Superior temporal gyrus (tissue), 1 donor: ENCODE measurements around the gene BTD.
A peak's percentile ranks its signal among the peaks of the same experiment; 100 is the strongest.

ENCODE experiments used
- DNase-seq: peaks from one replicate; pipeline ENCODE4 v3.0.0-alpha.2; 2016; ENCODE audit errors: extremely low spot score

The BTD gene

DNA sequence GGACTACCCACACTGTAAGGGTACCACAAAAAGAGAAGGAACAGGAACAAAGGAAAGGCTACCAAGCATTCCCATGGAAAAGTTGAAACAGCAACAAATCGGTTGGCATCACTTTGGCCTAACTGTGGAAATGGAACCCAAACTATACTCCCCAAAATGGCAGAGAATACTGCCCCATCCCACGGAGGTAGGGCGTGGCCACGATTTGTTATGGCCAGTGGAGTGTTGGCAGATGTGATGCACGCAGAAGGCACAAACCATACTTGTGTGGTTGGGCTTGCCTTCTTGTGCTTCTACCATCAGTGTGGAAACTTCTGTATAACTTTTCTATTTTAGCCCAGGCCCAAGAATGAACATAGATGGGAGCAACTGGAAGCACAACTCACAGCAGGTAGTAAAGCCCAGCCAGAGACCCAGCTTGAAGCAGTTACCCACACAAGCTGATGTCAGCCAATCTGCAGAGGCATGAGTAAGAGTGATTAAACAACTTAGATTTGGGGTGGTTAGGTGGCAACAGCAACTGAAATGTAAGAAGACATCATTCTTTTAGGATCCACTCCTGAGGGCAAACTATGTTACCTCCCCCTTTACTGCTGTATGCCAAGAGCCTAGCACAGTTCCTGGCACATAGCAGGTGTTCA is 64.1 kb downstream of the BTD start:
- DNase-seq = no peak

DNA sequence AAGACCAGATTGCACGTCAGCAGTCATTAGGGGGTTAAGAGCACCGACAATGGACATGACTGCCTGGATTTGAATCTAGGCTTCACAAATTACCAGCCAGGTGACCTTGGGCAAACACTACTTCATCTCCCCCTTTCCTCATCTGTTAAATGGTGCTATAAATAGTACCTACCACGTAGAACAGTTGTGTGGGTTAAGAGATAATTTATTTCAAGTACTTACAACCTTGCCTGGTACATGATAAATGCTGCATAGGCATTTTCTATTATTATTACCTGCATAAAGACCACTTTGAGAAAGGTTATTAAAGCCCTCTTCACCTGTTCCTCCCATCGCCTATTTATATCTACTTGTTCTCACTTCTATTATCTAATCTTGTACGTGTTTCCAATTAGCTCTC is 64.7 kb downstream of the BTD start:
- no peak for DNase-seq

DNA sequence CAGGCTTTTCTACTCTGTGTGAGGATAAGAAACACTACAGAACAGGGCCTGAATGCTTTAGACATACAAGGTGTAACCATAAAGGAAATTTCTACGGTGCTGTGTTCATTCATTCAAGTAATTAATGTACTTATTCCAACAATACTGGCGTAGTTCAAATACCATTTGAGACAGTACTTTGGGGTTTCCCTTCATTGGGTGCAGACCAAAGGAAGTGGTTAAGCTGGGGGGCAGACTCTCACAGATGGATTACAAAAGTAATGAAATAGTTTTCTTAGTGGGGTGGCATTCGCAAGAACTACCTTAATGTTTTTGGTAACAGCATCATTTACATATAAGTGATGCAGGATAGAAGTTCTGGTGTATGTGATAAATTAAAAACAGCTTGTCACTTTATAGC is 65.9 kb downstream of the BTD start:
- no peak for DNase-seq

DNA sequence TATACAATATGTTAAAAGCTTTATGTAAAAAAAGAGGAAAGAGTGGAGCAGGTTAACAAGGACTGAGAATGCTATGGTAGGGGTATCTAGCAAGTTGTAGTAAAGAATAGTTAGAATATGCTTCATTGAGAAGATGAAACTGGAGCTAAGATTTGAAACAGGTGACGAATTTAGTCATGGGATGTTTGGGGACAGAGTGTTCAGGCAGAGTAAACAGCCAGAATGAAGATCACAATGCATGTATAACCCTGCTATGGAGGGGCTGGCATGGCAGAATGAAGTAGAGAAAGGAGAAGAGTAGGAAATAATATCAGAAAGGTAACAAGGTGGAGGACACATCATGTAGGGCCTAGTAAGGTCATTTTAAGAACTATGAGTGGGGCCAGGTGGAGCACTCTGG is 72.0 kb downstream of the BTD start:
- no peak for DNase-seq

DNA sequence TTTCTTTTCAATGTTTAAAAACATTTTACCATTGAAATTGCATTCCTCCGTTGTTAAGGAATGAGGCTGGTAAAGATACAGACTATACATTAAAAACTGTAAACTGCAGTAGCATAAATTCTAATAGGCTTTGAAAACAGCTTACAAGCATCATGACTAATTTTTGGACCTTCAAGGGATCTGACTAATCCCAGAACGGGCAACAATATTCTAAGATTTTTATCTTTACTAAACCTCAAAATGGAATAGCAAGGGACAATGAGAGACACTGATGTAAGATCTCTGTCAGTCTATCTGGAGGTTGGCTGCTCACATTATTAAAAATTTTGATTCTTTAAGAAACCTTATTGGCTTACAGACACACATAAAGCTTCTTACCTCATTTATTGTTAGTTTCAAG is 74.7 kb downstream of the BTD start:
- no peak for DNase-seq

DNA sequence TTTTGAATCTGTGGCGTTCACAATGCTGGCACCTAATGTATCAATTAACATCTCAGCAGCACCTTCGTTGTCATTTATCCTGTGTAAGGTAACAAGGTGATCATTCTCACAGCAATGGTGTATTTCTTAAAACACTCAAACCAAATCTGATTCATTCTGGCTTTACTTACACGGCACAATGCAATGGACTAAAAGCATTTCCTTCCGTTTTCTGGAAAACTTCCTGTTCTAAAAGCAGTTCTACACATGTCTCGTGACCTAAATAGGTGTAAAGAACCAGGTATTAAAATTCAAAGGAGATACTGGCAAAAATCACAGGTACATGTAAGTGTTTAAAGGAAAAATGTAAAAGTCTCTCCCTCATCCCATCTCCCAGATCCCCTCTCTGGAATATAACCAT is 77.8 kb downstream of the BTD start:
- DNase-seq = no peak

DNA sequence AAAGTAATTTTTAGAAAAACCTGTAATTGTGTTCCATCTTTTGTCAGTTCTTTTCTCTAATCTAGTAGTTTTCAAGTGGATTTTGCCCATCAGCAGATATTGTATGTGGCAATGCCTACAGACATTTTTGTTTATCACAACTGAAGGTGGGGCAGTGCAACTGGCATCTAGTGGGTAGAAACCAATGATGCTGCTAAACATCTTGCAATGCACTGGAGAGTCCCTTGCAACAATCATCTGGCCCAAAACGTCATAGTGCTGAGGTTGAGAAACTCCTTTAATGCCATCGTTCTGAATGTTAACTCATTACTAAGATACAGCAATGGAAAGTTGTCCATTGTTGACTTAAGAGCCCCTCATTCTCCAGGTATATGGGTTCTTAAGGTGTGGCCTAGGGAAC is 80.1 kb downstream of the BTD start:
- no peak for DNase-seq

DNA sequence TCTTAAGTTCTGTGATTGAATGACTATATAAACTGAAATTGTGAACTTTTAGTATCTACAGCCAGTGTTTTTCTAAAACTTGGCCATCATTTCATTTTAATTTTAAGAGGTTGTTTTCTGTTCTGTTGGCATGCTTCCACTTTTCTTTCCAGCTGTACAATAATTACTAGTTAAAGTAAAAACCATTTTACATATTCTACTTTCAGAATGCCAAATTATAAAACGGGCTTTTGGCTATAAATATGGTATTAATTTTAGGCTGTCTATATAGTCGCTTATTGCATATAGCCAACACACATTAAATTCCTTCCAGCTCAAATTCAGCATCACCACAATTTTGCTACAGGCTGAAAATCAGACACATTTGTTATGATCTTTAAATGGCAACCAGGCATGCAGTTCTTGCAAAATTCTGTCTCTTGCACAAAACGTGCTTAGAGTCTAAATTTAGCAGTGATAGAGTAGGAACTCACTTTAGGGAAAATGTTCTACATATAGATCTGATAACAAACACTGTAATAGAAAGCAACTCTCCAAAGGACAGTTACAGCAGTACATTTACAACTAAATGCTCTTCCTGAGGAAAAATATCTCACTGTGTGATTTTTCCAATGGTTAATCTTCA is 81.1 kb downstream of the BTD start:
- no peak for DNase-seq

DNA sequence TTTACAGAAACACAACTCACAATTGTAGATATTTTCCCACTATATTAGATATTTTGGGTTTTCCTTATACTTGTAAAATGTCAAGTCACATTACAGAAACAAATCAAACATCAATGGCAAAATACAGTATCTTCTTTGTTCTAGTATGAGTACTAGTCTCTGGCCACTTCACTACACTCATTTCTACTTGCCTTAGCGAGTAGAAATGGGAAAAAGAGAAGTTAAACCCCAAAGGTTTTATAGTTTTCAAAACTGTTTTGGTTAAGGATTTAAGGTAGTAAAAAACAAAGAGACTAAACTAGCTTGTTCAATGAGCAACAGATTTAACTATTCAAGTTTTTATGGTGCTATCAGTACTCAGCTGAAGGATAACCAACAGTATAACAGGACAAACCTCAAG is 81.7 kb downstream of the BTD start:
- DNase-seq = peak; percentile 74

DNA sequence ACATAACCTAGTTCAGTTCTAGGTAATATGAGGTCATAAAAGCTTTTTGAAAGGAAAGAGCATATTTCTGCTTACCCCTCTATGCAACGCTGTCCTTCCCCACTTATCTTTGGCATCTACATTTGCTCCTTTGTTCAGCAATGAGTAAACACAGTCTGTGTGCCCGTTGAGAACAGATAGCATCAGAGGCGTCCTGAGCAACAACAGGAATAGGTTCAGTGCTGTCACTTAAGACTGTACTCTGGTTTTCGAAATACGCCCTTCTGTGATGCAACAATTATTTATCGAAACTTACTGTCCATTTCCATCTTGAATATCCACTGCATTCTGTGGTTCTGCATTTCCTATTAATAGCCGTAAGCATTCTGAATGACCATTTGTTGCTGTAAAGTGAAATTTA is 84.4 kb downstream of the BTD start:
- DNase-seq = no peak

DNA sequence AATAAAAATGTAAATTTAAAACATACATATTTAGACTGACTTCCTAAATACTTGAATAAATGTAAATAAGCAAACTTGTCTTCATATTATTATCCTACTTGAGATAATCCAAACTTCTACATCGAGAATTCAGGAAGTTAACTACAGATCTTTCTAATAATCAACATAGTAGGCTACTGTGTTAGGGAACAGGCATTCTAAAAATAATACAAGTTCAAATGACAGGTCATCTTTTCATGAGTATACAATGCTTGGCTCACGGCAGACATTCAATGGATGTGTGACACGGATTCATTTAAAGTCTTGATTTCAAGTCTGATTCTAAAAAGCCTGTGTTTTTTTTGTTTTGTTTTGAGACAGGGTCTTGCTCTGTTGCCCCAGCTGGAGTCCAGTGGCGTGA is 88.7 kb downstream of the BTD start:
- DNase-seq = no peak

DNA sequence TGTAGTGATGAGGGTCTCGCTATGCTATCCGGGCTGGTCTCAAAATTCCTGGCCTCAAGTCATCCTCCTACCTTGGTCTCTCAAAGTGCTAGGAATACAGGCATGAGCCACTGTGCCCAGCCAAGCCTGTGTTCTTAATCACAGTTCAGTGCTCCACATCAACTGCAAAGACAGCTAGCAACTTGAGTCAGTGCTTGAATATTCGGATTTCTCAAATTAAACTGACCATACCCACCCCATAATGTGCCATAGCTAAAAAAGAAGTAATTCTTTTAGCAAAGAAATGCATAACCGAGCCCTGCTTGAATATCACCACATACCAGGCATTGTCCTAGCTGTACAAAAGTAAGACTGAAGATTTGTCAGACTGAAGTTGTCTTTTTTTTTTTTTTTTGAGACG is 89.2 kb downstream of the BTD start:
- DNase-seq = no peak

DNA sequence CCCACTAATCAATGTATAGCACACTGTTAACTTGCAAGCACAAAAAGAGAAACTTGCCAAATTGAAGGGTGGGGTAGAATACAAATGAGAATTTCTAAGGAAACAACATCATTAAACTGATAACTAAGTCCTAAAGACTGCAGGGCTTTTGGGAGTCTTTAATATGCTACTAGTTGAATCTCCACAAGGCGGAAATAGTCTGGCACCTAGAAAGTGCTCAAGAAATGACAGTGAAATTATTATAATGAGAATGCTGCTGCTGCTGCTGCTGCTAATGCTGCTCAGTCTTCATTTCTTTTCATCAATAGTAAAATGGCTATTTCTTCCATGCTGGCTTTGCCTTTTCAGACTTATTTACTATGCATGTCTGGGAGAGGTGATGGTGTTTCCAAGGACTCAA is 91.8 kb downstream of the BTD start:
- DNase-seq = no peak

DNA sequence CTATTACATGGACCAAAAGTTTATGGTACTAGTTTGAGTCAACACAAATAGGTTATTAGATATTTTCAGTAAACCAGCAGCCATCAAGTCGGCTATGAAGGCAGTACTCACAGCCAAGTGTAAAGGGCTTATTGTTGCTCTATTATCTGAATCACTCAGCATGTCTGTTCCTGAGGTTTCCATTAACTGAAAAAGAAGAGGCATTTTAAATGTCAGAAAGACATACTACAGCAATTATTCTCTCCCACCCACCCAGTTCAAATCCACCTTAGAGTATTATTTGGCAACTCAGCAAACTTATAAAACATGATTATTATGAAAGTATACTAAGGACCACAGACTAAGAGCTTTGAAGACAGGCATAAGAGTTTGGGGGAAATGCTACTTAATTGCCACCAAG is 93.1 kb downstream of the BTD start:
- no peak for DNase-seq
